CD4-positive, alpha-beta memory T cell (primary cell): ENCODE results near the gene TSC22D1. TPM values are rescaled to one million over a fixed set of nuclear protein-coding genes. Genes with fewer than 3 reads are reported as not detected.

Source experiments
- CTCF ChIA-PET: fragments of 350-600 bp; sonication (Branson Sonifier 250); formaldehyde crosslinking; loops from one replicate; lab custom pipeline; 2021; ENCODE audit warnings: inconsistent platforms; ENCODE audit not compliant: partially characterized antibody; lab: Charles Lee
- POLR2A ChIA-PET: fragments of 350-600 bp; sonication (Branson Sonifier 250); formaldehyde crosslinking; loops from one replicate; lab custom pipeline; 2021; ENCODE audit not compliant: partially characterized antibody; lab: Charles Lee
- DNase-seq, 5 donors: peaks; one replicate each; pipeline versions ENCODE4 v3.0.0 to v3.0.0-alpha.2; 2020 to 2022; ENCODE audit warnings: mixed read lengths in 1 of 5
- H3K27ac ChIP-seq: one replicate; pipeline ENCODE4 v1.7.0; 2013; ENCODE audit warnings: low read depth, low read length
- H3K27me3 ChIP-seq: 2 replicates; pipeline ENCODE4 v1.7.0; 2013; ENCODE audit warnings: mild to moderate bottlenecking, low read length, moderate library complexity; ENCODE audit not compliant: insufficient read depth
- H3K36me3 ChIP-seq: 2 replicates; pipeline ENCODE4 v1.7.0; 2013; ENCODE audit warnings: mild to moderate bottlenecking, low read length, moderate library complexity; ENCODE audit not compliant: insufficient read depth
- H3K4me1 ChIP-seq: 2 replicates; pipeline ENCODE4 v1.7.0; 2013; ENCODE audit warnings: mild to moderate bottlenecking, low read length, moderate library complexity; ENCODE audit not compliant: insufficient read depth
- H3K4me3 ChIP-seq, 2 donors: one replicate each; pipeline ENCODE4 v1.7.0; 2013; ENCODE audit warnings: low read length in 2 of 2, mild to moderate bottlenecking in 1 of 2
- H3K9me3 ChIP-seq, 2 donors: one replicate each; pipeline ENCODE4 v1.7.0; 2013; ENCODE audit warnings: low read length in 2 of 2, control low read depth in 1 of 2; ENCODE audit not compliant: control insufficient read depth in 1 of 2
- H3K27ac Mint-ChIP-seq, 7 donors: one replicate each; pipeline ENCODE4 v1.8.0; 2020 to 2021; ENCODE audit warnings: mixed read lengths in 7 of 7, mild to moderate bottlenecking in 6 of 7, inconsistent platforms in 3 of 7, moderate library complexity in 3 of 7
- H3K27me3 Mint-ChIP-seq, 2 donors: one replicate each; pipeline ENCODE4 v1.8.0; 2020 to 2021; ENCODE audit warnings: mixed read lengths in 2 of 2
- H3K36me3 Mint-ChIP-seq, 2 donors: one replicate each; pipeline ENCODE4 v1.8.0; 2020 to 2021; ENCODE audit warnings: mixed read lengths in 2 of 2, inconsistent platforms in 1 of 2, mild to moderate bottlenecking in 1 of 2
- H3K4me1 Mint-ChIP-seq, 4 donors: one replicate each; pipeline ENCODE4 v1.8.0; 2020 to 2021; ENCODE audit warnings: mixed read lengths in 4 of 4, mild to moderate bottlenecking in 1 of 4
- H3K4me3 Mint-ChIP-seq, 8 donors: one replicate each; pipeline ENCODE4 v1.8.0; 2020 to 2021; ENCODE audit warnings: mixed read lengths in 8 of 8, mild to moderate bottlenecking in 7 of 8, moderate library complexity in 6 of 8, inconsistent platforms in 3 of 8
- H3K9me3 Mint-ChIP-seq, 8 donors: one replicate each; pipeline ENCODE4 v1.8.0; 2020 to 2021; ENCODE audit warnings: mixed read lengths in 8 of 8, mild to moderate bottlenecking in 5 of 8, inconsistent platforms in 3 of 8, moderate library complexity in 1 of 8
- intact Hi-C: fragments of 100-400 bp; cut with micrococcal nuclease; formaldehyde crosslinking; loops from one replicate; pipeline ENCODE4 v1.15.1; 2023
- polyA plus RNA-seq, 2 donors: library from polyadenylated mRNA; unstranded; fragments of 300-500 nt; fragmentation: Illumina TruSeq; gene quantifications; one replicate each; pipeline ENCODE4 v1.2.3, GENCODE V29; 2021
- total RNA-seq, 2 experiments: library from RNA; stranded (reverse); gene quantifications; one replicate each; pipeline ENCODE4 v1.2.3, GENCODE V29; 2021

The TSC22D1 gene
- total and polyA plus RNA-seq, 4 experiments from 2014 or later: 2.6 to 38.1 (median 22.8) TPM

DNA sequence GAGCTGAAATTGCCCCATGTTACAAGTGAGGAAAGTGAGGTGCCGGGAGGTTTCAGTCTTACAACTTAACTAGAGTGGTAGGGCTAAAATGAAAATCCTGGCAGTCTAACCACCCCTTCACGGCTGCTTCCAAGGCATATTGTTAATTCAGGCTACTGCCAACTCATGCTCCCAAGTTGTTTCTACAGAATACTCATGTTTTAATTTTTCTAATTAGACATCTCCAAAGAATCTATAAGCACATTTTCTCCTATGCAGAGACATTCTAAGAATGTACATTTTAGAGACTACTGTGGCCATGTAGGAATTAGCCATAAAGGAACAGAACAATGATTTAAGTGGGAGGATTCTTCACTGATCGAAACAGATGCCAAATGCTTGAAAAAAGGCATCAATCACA, 7.0 kb upstream of the TSC22D1 start:
- Mint-ChIP-seq H3K27ac (no peak overlapping the region), H3K4me1 (peaks cover 3 to 6% (median 4%) of the 10 kb centered on the region in 4 donors), H3K36me3 (no peaks in the 10 kb centered on the region), H3K4me3 (no peak overlapping the region), H3K27me3 (peaks cover 3 to 7% of the 10 kb centered on the region in 2 donors), H3K9me3 (no peaks in the 10 kb centered on the region)
- peaks cover 4% of the 10 kb centered on the region for H3K4me1 ChIP-seq
- DNase-seq: no peak
- H3K27me3 ChIP-seq: no peaks in the 10 kb centered on the region
- CTCF ChIA-PET: no interaction called here
- H3K27ac ChIP-seq: no peak overlapping the region
- H3K4me3 ChIP-seq: no peak overlapping the region
- no peaks in the 10 kb centered on the region for H3K9me3 ChIP-seq
- H3K36me3 ChIP-seq: no peaks in the 10 kb centered on the region
- intact Hi-C loops: no loop called here
- POLR2A ChIA-PET: no interaction called here

DNA sequence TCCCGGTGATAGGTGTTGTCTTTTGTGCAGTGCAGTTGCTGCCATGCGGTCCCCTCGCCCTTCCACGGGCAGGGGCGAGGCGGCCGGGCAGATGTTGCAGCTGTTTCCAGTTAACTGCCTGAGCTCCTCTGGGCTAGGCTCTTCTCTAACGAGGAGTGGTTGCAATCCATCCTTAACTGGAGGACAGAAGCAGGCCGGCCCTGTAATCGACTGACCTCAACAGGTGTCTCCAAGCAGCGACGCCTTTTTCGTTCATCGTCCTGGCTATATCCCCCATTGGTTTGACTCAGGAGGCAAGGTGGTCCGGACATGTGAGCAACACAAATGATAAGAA, 1.9 kb upstream of the TSC22D1 start:
- intact Hi-C loops: loop anchor here (5.0 kb wide), 3 partner anchors 56 to 1974 kb away; partner anchors contain the start of gene LRCH1
- Mint-ChIP-seq H3K36me3 (peaks cover 0 to 12% of the 10 kb centered on the region in 2 donors), H3K9me3 (peaks cover 0 to 1% (median 0%) of the 10 kb centered on the region in 8 donors), H3K4me1 (peaks cover 24 to 40% (median 33%) of the 10 kb centered on the region in 4 donors), H3K27ac (peak overlapping the region; percentile 75 to 97 (median 86)), H3K4me3 (peak overlapping the region; percentile 85 to 97 (median 94)), H3K27me3 (no peaks in the 10 kb centered on the region)
- Histone ChIP-seq H3K36me3 (no peaks in the 10 kb centered on the region), H3K9me3 (no peaks in the 10 kb centered on the region), H3K4me1 (peaks cover 33% of the 10 kb centered on the region), H3K27me3 (no peaks in the 10 kb centered on the region), H3K27ac (peak overlapping the region; percentile 84), H3K4me3 (peak overlapping the region; percentile 47 to 86)
- DNase-seq: no peak
- POLR2A ChIA-PET: interaction anchor here (0.7 kb wide), 1 partner anchor 699 kb away, joined by 3 read pairs; the partner anchor contains the start of genes CCDC122 and LACC1
- CTCF ChIA-PET: interaction anchor here (1.1 kb wide), 1 partner anchor 95 kb away, joined by 4 read pairs; no protein-coding TSS in a partner anchor

DNA sequence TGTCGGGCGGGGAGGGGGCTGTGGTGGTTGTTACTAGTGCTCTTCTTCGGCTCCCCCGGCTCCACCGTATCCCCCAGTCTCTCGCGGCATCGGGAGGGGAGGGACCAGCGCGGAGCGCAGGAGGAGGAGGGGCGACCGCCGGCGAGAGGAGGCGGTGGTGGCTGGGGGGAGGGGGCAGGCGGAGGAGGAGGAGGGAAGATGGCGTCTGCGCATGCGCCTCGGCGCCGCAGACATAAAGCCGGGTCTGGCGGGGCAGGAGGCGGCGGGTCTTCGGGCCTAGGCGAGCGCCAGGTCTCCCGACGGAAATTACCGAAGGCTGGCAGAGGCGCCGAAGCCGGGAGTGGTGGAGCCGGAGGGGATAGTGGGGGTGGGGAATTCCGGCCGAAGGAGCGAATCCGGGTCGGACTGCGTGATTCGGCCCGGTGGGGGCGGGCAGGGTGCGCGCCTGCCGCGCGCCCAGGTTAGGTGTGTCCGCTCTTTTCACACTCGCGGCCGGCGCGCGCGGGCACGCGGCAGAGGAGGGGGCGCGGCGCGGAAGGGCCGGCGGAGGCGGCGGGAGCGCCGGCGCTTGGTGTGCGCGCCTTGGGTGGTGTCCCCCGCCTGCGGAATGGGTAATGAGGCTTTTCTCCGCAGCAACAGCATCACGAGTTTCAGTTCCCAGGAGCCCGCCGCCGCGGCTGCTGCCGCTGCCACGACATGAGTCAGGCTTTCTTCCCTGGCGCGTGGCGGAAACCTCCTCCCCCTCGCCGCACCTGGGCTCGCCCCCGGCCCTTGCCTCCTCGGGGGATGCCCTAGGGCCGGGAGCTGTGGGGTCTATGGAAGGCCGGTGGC, 1.3 kb upstream of the TSC22D1 start:
- CTCF ChIA-PET: interaction anchor here (1.1 kb wide), 1 partner anchor 94 kb away, joined by 4 read pairs; no protein-coding TSS in a partner anchor
- Mint-ChIP-seq H3K36me3 (peaks cover 1 to 12% of the 10 kb centered on the region in 2 donors), H3K27ac (peak overlapping the region; percentile 91 to 97 (median 95)), H3K4me1 (peaks cover 28 to 46% (median 38%) of the 10 kb centered on the region in 4 donors), H3K4me3 (peak overlapping the region; percentile 88 to 97 (median 94)), H3K9me3 (peaks cover 0 to 1% (median 0%) of the 10 kb centered on the region in 8 donors), H3K27me3 (no peaks in the 10 kb centered on the region)
- Histone ChIP-seq H3K27ac (peak overlapping the region; percentile 84), H3K9me3 (no peaks in the 10 kb centered on the region), H3K4me1 (peaks cover 39% of the 10 kb centered on the region), H3K27me3 (no peaks in the 10 kb centered on the region), H3K36me3 (no peaks in the 10 kb centered on the region), H3K4me3 (peak overlapping the region; percentile 47 to 86)
- intact Hi-C loops: loop anchor here (1.0 to 5.0 kb wide), 11 partner anchors 55 to 1975 kb away; partner anchors contain the start of genes CCDC122, GPALPP1, LACC1 and LRCH1
- POLR2A ChIA-PET: interaction anchor here (0.7 kb wide), 1 partner anchor 698 kb away, joined by 3 read pairs; the partner anchor contains the start of genes CCDC122 and LACC1
- peak; percentile 93 to 96 (median 94) for DNase-seq

DNA sequence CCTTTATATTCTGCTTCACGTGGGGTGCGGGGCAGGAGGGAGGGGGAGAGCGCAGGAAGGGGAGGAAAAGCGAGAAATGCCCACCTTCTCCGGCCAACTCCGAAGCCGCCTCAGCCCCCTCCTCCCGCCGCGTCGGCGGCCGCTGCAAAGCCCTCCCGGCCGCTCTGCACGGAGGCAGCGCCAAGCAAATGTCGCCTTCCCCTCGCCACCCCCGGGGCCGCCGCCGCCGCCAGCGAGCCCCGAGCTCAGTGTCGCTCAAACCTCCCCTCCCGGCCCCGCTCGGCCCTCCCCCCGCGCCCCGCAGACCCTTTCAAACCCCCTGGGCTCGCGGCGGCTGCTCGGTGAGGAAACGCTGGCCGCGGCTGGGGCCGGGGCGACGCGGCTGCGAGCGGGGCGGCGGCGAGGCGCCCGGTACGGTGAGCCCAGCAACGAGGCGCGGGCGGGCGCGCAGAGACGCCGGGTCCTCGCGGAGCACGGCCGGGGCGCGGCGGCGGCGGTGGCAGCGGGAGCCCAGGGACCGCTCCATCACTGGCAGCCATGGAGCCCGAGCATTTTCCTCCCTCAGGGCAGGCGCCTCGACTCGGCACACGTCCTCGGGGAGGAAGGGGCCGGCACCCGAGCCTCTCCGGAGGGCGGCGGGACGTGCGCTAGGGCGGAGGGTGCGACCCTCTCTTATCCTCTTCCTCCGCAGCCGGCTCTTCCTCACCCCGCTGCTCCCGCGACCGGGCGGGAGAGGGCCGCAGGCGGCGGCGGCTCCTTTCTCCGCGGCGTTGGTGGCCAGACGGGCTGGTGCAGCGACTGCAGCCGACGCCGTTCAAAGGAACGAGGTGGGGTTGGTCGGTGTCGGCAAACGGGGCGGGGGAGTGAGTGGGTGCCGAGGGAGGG, 463 bp upstream of the TSC22D1 start:
- DNase-seq: peak in 3 of 5 donors; percentile 33 to 47 (median 36)
- Histone ChIP-seq H3K27me3 (no peaks in the 10 kb centered on the region), H3K4me3 (peak overlapping the region; percentile 81 to 86), H3K36me3 (no peaks in the 10 kb centered on the region), H3K9me3 (no peaks in the 10 kb centered on the region), H3K4me1 (peaks cover 47% of the 10 kb centered on the region), H3K27ac (peak overlapping the region; percentile 84)
- H3K36me3 Mint-ChIP-seq: peaks cover 4 to 12% of the 10 kb centered on the region in 2 donors
- H3K27ac Mint-ChIP-seq: peak overlapping the region; percentile 91 to 100 (median 95)
- peak overlapping the region; percentile 95 to 99 (median 98) for H3K4me3 Mint-ChIP-seq
- intact Hi-C loops: loop anchor here (1.0 to 5.0 kb wide), 11 partner anchors 54 to 1976 kb away; partner anchors contain the start of genes CCDC122, GPALPP1, LACC1 and LRCH1
- peaks cover 0 to 1% (median 0%) of the 10 kb centered on the region in 8 donors for H3K9me3 Mint-ChIP-seq
- no peaks in the 10 kb centered on the region for H3K27me3 Mint-ChIP-seq
- POLR2A ChIA-PET: interaction anchor here (1.0 to 2.7 kb wide), 3 partner anchors 341 to 888 kb away, joined by 3 to 12 read pairs (median 3); partner anchors contain the start of gene COG3
- CTCF ChIA-PET: interaction anchor here (1.1 to 1.7 kb wide), 3 partner anchors 89 to 394 kb away, joined by 3 to 5 read pairs (median 3); no protein-coding TSS in a partner anchor
- peaks cover 34 to 52% (median 44%) of the 10 kb centered on the region in 4 donors for H3K4me1 Mint-ChIP-seq

DNA sequence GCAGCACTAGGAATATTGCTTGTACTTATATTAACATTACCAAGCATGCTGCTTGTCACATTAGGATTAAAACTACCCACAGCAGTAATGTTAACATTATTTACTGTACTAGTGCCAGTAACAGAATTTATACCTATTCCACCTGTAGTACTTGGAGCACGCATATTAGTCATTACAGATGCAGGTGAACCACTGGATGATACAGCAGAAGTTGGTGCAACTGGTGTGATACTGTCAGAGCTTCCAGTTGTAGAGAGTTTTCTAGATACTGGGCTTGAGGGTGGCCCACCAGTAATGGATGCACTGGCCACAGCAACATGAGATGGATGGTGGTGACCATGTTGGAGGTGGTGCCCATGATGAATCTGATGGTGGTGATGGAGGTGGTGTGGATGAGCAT, 1.1 kb downstream of the TSC22D1 start:
- no peak for DNase-seq
- Mint-ChIP-seq H3K4me1 (peaks cover 40 to 57% (median 47%) of the 10 kb centered on the region in 4 donors), H3K4me3 (peak overlapping the region; percentile 95 to 99 (median 98)), H3K9me3 (peaks cover 0 to 1% (median 0%) of the 10 kb centered on the region in 8 donors), H3K27ac (peak overlapping the region; percentile 90 to 100 (median 96)), H3K36me3 (peaks cover 4 to 12% of the 10 kb centered on the region in 2 donors), H3K27me3 (no peaks in the 10 kb centered on the region)
- Histone ChIP-seq H3K27me3 (no peaks in the 10 kb centered on the region), H3K9me3 (no peaks in the 10 kb centered on the region), H3K4me3 (peak overlapping the region; percentile 81 to 86), H3K4me1 (peaks cover 57% of the 10 kb centered on the region), H3K27ac (peak overlapping the region; percentile 84), H3K36me3 (no peaks in the 10 kb centered on the region)
- ChIA-PET CTCF (interaction anchor here (0.7 to 1.7 kb wide), 4 partner anchors 30 to 343 kb away, joined by 3 to 5 read pairs (median 4); no protein-coding TSS in a partner anchor), POLR2A (interaction anchor here (1.0 to 2.7 kb wide), 6 partner anchors 9 to 890 kb away, joined by 3 to 12 read pairs (median 4); partner anchors contain the start of gene COG3)
- intact Hi-C loops: loop anchor here (5.0 kb wide), 3 partner anchors 53 to 1977 kb away; partner anchors contain the start of gene LRCH1

DNA sequence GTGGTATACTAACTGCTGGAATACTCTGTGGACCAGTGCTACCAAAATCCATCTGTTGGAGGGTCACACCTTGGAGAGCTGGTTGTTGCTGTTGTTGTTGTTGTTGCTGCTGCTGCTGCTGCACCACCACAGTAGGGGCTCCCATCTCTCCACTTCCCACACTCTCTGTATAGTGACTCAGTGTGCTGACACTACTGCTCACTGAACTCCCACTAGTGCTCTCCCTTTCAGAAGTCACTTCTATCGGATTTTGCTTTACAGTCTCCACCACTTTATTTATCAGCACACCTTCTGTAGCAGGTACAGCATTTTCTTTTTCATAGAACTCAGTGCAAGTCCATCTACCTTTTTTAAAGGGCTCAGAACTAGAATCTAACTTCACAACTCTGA, 1.7 kb downstream of the TSC22D1 start:
- peaks cover 0 to 1% (median 0%) of the 10 kb centered on the region in 8 donors for H3K9me3 Mint-ChIP-seq
- H3K36me3 Mint-ChIP-seq: peaks cover 4 to 12% of the 10 kb centered on the region in 2 donors
- POLR2A ChIA-PET: interaction anchor here (1.5 to 2.7 kb wide), 2 partner anchors 92 to 343 kb away, joined by 4 to 12 read pairs; no protein-coding TSS in a partner anchor
- peak overlapping the region in 4 of 7 donors; percentile 18 to 100 (median 58) for H3K27ac Mint-ChIP-seq
- no peaks in the 10 kb centered on the region for H3K36me3 ChIP-seq
- CTCF ChIA-PET: interaction anchor here (1.0 kb wide), 1 partner anchor 91 kb away, joined by 3 read pairs; no protein-coding TSS in a partner anchor
- intact Hi-C loops: no loop called here
- H3K4me3 Mint-ChIP-seq: peak overlapping the region in 7 of 8 donors; percentile 21 to 98 (median 95)
- H3K27me3 Mint-ChIP-seq: no peaks in the 10 kb centered on the region
- H3K27ac ChIP-seq: no peak overlapping the region
- H3K9me3 ChIP-seq: no peaks in the 10 kb centered on the region
- peaks cover 44 to 63% (median 51%) of the 10 kb centered on the region in 4 donors for H3K4me1 Mint-ChIP-seq
- H3K4me1 ChIP-seq: peaks cover 57% of the 10 kb centered on the region
- no peak overlapping the region for H3K4me3 ChIP-seq
- DNase-seq: no peak
- no peaks in the 10 kb centered on the region for H3K27me3 ChIP-seq
